ENCODE data around the gene INPP4A.
A peak's percentile ranks its signal among the peaks of the same experiment; 100 is the strongest.

Gene INPP4A

GRCh38 chr2:98478088-98478551 is 33.5 kb downstream of the INPP4A start:
- peak in 1 of 2 donors; percentile 35 for DNase-seq

- peak in 1 of 2 donors; percentile 34 for DNase-seq
These were observed 34.2 kb downstream of the INPP4A start for GRCh38 chr2:98478907-98479306.

- no peak for DNase-seq
These were observed 34.7 kb downstream of the INPP4A start for GRCh38 chr2:98479371-98479770.

- DNase-seq, result no peak
These were observed 35.4 kb downstream of the INPP4A start for GRCh38 chr2:98479959-98480524.

GRCh38 chr2:98480598-98480997 is 35.9 kb downstream of the INPP4A start:
- no peak for DNase-seq

- no peak for DNase-seq
These were observed 37.7 kb downstream of the INPP4A start for GRCh38 chr2:98482362-98482761.

DNA sequence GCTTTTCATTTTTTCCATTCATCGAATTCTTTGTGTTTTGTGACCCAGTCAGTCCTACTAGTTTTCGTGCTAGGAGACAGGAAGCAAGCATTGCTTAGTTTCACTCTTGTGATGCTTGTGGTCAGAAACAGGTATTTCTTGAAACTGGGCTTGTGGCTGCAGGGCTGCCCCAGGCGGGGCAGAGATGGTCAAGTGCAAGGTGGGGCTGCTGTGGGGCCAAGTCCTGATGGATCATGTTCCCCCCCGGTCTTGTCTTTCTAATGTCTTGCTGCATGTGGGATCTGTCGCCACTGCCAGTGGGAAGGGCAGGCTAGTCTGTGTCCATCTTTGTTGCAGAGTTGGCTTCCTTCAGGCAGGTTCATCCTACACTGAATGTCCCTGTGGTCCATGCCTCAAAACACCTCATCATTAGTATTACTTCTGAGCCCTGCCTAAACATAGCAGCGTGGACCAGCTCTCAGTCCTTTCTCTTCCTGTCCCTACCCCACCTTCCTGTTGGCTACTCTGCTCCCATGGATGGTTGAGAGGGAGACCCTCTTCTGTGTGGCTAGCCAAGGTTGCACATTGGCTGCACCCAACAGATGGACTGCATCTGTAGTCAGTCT is 38.7 kb downstream of the INPP4A start:
- no peak for DNase-seq

GRCh38 chr2:98484121-98484557 is 39.5 kb downstream of the INPP4A start:
- DNase-seq, result no peak

DNA sequence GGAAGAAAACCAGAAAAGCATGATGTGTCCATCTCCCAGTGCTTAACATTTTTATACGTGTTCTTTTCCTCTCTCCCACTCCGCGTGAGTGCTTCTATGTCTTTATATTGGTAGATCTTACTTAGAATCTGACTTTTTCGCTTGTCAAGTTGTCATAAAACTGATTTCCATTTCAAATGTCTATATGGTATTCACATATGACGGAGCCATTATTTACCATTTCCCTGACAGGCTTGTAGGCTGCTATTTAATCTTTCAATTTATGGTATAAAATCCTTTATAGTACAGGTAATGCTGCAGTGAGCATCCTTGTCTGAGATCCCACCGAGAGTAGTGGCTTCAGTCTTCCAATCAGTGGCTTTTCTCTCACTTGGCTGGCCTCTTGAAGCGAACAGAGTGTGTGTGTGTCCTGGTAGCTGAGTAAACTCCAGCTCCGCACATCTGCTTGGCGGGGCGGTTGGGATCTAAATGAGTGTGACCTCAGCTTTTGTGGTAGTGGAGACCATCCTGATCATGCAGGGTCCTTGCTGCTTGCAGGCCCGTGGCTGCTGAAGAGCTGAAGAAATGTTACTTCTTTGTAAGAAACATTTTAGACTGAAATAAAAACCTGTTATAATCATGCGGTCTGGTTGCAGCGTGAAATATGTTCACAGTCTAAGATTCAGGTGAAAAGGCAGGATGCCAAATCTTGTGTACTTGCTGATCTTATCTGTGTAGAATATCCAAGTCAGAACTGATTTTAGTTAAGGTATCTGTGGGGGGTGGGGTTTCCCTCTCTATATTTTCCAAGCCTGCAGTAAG is 40.2 kb downstream of the INPP4A start:
- DNase-seq, result no peak

- no peak for DNase-seq
These were observed 40.7 kb downstream of the INPP4A start for GRCh38 chr2:98485453-98485755.

- no peak for DNase-seq
These were observed 41.8 kb downstream of the INPP4A start for GRCh38 chr2:98486374-98486981.

- no peak for DNase-seq
These were observed 42.6 kb downstream of the INPP4A start for GRCh38 chr2:98487101-98487805.

DNA sequence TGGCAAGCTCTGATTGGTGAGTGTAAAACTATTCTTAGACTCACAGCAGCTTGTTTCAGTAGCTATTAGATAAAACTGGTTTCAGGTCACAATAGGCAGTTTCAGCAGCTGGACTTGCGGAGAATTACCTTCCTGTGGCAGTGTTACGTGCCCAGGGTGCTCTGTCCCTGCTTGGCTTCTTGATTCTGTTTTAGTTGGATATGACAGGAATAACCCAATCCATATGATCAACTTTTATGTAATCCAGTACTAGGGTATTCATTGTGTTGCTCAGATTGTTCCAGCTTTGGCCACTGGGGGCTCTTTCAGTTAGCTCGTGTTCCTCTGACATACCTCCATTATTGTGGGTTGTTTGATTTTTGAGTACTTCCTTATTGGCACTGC is 43.1 kb downstream of the INPP4A start:
- DNase-seq, result peak; percentile 44 to 71

GRCh38 chr2:98488252-98488651 is 43.6 kb downstream of the INPP4A start:
- no peak for DNase-seq

DNA sequence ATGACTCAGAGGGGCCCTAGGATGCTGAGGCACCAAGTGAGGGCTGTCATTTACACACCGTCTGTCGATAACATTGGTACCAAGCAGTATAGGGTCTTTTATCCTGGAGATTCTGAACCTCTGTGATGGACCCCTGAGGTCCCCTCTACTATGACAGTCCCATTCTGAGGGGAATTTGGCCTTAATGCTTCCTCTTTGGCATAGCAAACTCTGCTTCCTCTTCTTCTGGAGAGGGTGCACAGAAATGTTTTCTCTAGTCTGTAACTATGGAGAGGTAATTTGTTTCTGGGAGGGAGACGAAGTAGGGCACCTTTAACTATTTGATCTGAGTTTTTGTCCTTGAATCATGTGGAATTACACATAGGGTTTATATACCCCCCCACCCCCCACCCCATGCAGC is 44.8 kb downstream of the INPP4A start:
- peak in 1 of 2 donors; percentile 46 for DNase-seq

GRCh38 chr2:98489971-98490962 is 45.6 kb downstream of the INPP4A start:
- no peak for DNase-seq

DNA sequence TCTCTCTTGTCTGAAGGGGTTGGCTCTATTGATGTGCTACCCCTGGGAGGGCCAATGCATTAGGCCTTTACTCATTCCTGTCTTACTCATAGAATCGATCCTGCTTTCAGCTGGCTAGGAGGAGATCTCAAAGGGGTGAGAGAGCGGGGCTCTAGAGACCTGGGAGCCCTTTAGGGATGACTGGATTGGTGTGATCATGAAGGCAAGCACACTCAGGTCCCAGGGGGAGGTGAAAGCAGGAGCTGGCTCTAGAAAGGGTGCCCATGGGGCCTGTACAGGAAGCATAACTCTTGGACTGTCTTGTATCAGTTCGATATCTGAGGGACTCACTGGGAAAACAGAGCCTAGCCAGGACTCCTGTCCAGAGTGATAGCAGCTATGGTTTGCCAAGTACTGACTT is 47.8 kb downstream of the INPP4A start:
- DNase-seq, result peak in 1 of 2 donors; percentile 23

- no peak for DNase-seq
These were observed 50.0 kb downstream of the INPP4A start for GRCh38 chr2:98494699-98495098.

- DNase-seq, result no peak
These were observed 52.3 kb downstream of the INPP4A start for GRCh38 chr2:98496750-98497493.

DNA sequence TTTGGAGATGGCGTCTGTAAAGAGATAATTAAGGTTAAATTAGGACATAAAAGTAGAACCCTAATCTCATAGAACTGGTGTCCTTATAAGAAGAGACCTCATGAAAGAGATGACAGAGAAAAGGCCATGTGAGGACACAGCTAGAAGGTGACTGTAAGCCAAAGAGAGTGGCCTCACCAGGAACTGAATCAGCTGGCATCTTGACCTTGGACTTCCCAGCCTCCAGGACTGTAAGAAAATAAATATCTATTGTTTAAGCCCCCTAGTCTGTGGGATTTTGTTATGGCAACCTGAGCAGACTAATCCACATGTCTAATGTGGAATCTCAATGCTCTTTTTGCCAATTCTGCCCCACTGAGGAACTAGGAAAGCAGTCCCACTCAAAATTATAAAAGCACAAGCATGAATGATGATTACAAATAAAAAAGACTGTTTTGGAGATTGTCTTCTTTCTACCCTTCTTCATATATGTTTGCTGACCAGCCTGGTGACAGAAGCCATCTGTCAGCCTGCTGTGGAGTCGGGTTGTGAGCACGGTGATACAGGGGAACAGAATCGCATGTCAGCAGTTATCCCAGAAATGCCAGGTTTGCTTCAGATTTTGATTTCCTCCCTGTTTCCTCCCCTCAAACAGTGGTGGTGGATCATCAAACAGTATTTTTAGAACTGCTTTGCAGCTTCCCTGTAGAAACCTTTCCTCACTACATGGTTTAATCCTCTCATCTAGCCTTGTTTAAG is 54.2 kb downstream of the INPP4A start:
- no peak for DNase-seq
